Transverse colon (tissue), 4 donors: ENCODE measurements around the gene LDLRAD4. TPM values are rescaled to one million over a fixed set of nuclear protein-coding genes. Genes with fewer than 3 reads are reported as not detected.

Experiments
- DNase-seq: peaks from one replicate; pipeline ENCODE4 v3.0.0-alpha.2; 2019
- H3K27ac ChIP-seq, 4 donors: fragments of 200-600 bp; sonication (generic); 2 replicates each; pipeline ENCODE4 v1.5.1; 2016 to 2018; ENCODE audit warnings: inconsistent platforms in 4 of 4
- H3K27me3 ChIP-seq: fragments of 200-600 bp; sonication (generic); 2 replicates; pipeline ENCODE4 v1.5.1; 2017; ENCODE audit warnings: inconsistent platforms
- H3K36me3 ChIP-seq, 4 donors: fragments of 200-600 bp; sonication (generic); 2 replicates each; pipeline ENCODE4 v1.5.1; 2017 to 2019; ENCODE audit warnings: inconsistent platforms in 4 of 4
- H3K4me1 ChIP-seq, 4 donors: fragments of 200-600 bp; sonication (generic); 2 replicates each; pipeline ENCODE4 v1.5.1; 2017 to 2020; ENCODE audit warnings: inconsistent platforms in 4 of 4
- H3K4me3 ChIP-seq, 4 donors: fragments of 200-600 bp; sonication (generic); 1 replicate in 1 of 4; 2 replicates in 3 of 4; pipeline versions ENCODE4 v1.5.1 to v1.6.1; 2017 to 2019; ENCODE audit warnings: inconsistent platforms in 4 of 4
- H3K9me3 ChIP-seq, 2 donors: fragments of 200-600 bp; sonication (generic); 2 replicates each; pipeline ENCODE4 v1.5.1; 2017 to 2019; ENCODE audit warnings: inconsistent platforms in 2 of 2
- EP300 ChIP-seq: sonication (generic); formaldehyde crosslinking; IDR thresholded peaks from one replicate; pipeline ENCODE4 v1.6.1; 2017; ENCODE audit warnings: antibody characterized with exemption, low read depth
- POLR2A ChIP-seq: fragments of 450-650 bp; IDR thresholded peaks from one replicate; pipeline ENCODE4 v1.6.1; 2016; ENCODE audit warnings: antibody characterized with exemption, mild to moderate bottlenecking, moderate library complexity
- POLR2AphosphoS5 ChIP-seq, 3 donors: sonication (generic); formaldehyde crosslinking; IDR thresholded peaks; one replicate each; pipeline ENCODE4 v1.6.1; 2016; ENCODE audit warnings: antibody characterized with exemption in 3 of 3
- WGBS, 2 donors: methylation state at CpG; one replicate each; pipeline ENCODE4 v1.1.5; 2018; ENCODE audit warnings: low coverage in 1 of 2; 5-methylcytosine and 5-hydroxymethylcytosine counted together
- in situ Hi-C, 4 donors: fragments of 200-750 bp; cut with MboI; loops; one replicate each; pipeline versions ENCODE4 v1.15.0 to v1.15.1; 2017; ENCODE audit warnings: low sequenced_read_pairs in 3 of 4, low pct_ligation_motif_present in 1 of 4, low pct_unique_long_range_greater_than_20kb in 1 of 4
- intact Hi-C: fragments of 100-400 bp; cut with DNase I; formaldehyde crosslinking; loops from one replicate; pipeline ENCODE4 v1.15.1; 2023; ENCODE audit warnings: low total_unique reads
- total RNA-seq, 4 donors: library from RNA; depleted of rRNA; stranded (reverse); fragments of >200 nt; gene quantifications; one replicate each; pipeline ENCODE4 v1.1.0, GENCODE V29; 2016
- TF ChIP-seq, protein P1 (sequence below), 5 experiments: fragments of 200-600 bp in 3 of 5; fragments of 450-650 bp in 2 of 5; sonication (generic) in 3 of 5; IDR thresholded peaks; 1 replicate in 2 of 5; 2 replicates in 3 of 5; pipeline ENCODE4 v1.5.1; 2016 to 2017; ENCODE audit warnings: antibody characterized with exemption in 5 of 5, inconsistent platforms in 3 of 5, mild to moderate bottlenecking in 2 of 5, moderate library complexity in 1 of 5

The LDLRAD4 gene
- total RNA-seq, 4 donors from 2014 or later: 34.8 to 277 (median 60.6) TPM

DNA sequence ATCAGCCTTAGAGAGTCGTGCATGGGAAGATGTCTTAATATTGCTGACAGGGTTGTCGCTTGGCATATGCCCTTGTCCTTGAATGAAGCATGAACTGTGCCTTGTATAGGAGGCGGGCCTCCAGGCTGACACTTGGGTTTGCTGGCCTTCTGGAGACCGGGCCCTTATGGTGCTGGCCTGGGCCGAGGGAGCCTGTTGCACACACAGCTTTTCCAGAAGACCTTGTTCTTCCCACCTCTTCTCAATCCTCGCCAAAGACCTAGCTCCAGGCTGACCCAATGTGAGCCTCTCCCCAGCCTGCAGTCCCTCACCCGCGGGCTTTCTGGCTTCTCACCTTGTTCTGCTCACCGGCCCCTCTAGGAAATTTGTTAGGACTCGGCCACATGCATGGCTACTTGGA, 308.7 kb downstream of the LDLRAD4 start:
- TF ChIP-seq POLR2AphosphoS5 (IDR thresholded peaks at IDR 0.05): no peak
- TF ChIP-seq EP300: no peak
- DNase-seq: no peak
- Histone ChIP-seq H3K4me1 (no peaks in the 10 kb centered on the region), H3K9me3 (no peaks in the 10 kb centered on the region), H3K4me3 (no peak overlapping the region), H3K27me3 (no peaks in the 10 kb centered on the region), H3K36me3 (no peaks in the 10 kb centered on the region), H3K27ac (no peak overlapping the region)
- 97% methylated on average over 10 of the region's 10 CpGs; no CpG with 5 or more reads in 1 of the 2 donors for WGBS, 2 donors
- intact Hi-C loops (loop anchor here (10.0 kb wide), 1 partner anchor 142 kb away; no protein-coding TSS in a partner anchor), in situ Hi-C loops (loop anchor here in 3 of 4 donors (25.0 kb wide), 2 partner anchors 90 to 315 kb away; partner anchors contain the start of gene LDLRAD4 (in 3 of the 3))

DNA sequence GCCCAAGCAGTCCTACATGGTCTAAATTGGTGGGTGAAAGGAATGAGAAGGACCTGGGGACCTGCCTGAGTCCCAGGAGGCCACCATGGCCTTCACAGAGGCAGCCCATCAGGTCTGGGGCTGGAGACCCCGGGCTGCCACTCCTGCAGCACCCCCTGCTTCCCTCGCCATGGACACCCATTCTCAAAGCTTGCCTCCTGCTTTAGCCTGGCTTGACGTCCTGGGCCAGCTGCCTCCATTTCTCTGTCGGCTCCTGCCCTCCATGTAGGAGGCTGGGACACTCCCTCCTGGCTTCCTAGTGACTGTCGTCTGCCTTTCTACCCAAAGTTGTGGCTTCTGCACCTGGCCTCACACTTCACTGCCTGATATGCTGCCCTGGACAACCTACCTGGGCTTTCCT, 309.2 kb downstream of the LDLRAD4 start:
- Histone ChIP-seq H3K27ac (no peak overlapping the region), H3K36me3 (no peaks in the 10 kb centered on the region), H3K9me3 (no peaks in the 10 kb centered on the region), H3K4me3 (no peak overlapping the region), H3K4me1 (no peaks in the 10 kb centered on the region), H3K27me3 (no peaks in the 10 kb centered on the region)
- DNase-seq: no peak
- intact Hi-C loops: loop anchor here (10.0 kb wide), 1 partner anchor 143 kb away; no protein-coding TSS in a partner anchor
- in situ Hi-C loops: loop anchor here in 3 of 4 donors (25.0 kb wide), 2 partner anchors 90 to 315 kb away; partner anchors contain the start of gene LDLRAD4 (in 3 of the 3)
- 85% methylated on average over 5 of the region's 5 CpGs; no CpG with 5 or more reads in 1 of the 2 donors for WGBS, 2 donors
- TF ChIP-seq EP300: no peak
- TF ChIP-seq POLR2AphosphoS5 (IDR thresholded peaks at IDR 0.05): no peak
- TF ChIP-seq, protein P1, sequence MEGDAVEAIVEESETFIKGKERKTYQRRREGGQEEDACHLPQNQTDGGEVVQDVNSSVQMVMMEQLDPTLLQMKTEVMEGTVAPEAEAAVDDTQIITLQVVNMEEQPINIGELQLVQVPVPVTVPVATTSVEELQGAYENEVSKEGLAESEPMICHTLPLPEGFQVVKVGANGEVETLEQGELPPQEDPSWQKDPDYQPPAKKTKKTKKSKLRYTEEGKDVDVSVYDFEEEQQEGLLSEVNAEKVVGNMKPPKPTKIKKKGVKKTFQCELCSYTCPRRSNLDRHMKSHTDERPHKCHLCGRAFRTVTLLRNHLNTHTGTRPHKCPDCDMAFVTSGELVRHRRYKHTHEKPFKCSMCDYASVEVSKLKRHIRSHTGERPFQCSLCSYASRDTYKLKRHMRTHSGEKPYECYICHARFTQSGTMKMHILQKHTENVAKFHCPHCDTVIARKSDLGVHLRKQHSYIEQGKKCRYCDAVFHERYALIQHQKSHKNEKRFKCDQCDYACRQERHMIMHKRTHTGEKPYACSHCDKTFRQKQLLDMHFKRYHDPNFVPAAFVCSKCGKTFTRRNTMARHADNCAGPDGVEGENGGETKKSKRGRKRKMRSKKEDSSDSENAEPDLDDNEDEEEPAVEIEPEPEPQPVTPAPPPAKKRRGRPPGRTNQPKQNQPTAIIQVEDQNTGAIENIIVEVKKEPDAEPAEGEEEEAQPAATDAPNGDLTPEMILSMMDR (IDR thresholded peaks at IDR 0.05): no peak
- TF ChIP-seq POLR2A: no peak

DNA sequence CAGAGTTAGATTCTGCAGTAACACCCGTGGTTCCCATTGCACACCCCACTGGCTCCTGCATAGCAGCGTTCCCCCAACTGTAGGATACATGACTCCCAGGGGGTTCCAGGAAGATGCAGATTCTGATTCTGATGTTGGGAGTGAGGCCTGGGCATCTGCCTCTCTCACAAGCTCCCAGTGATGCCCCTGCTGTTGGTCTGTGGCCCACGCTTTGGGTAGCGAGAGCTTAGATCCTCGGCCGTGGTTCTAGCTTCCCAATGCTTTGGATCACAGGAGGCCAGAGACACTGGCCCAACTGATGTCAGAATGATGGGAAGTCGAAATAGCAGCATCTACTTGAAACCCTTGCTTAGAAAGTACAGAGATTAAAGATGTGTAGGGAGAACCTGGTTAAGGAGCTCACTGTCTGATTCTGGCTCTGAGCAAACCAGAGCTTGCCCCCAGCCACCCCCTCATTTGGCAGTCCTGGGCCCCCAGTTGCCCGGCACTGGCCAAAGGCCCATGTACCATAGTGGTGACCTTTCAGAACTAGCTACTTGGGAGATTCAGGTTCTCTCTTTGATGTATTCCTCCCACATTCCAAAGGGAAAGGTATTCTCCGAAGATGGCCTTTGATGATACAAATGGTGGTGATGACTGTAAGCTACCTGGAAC, 310.3 kb downstream of the LDLRAD4 start:
- TF ChIP-seq POLR2AphosphoS5 (IDR thresholded peaks at IDR 0.05): no peak
- TF ChIP-seq POLR2A: no peak
- TF ChIP-seq, protein P1 (IDR thresholded peaks at IDR 0.05): no peak
- no peak for TF ChIP-seq EP300

DNA sequence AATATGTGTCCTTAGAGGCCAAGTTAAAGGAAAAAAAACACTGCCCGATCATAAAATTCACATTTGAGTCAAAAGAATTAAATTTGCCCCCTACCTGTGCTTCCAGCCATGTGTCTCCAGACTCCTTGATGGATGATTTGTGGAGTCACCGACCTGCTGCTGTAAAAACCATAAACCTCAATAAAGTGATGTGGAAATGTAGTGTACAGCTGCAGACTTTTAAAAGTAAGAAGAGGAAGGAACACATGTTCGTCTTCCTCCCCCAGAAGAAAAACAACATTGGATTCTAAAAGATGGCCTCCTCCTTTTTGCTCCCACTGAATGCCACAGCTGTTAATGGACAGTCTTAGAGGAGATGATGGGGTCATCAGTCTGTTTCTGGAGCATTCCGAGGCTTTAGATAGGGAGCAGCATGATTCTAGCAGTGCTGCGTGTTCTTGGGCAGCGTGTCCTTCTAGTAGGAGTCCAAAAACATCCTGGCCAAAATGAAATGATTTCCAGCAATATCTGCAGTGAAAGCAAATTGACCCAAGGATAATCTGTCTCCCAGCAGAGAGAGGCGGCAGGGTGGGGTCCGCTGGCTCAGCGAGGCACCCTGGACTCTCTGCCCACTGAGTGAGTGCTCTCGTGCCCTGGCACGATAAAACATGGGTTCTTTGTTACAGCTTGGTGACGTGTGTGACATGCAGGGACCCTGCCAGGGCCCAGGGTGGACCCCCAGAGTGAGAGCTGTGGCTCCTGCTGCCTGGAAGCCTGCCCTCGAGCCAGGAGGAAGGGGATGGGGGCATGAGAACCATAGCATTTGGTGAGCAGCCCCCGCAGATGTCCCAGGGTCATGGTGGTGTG, 311.7 kb downstream of the LDLRAD4 start:
- DNase-seq: no peak
- in situ Hi-C loops (loop anchor here in 3 of 4 donors (25.0 kb wide), 2 partner anchors 93 to 318 kb away; partner anchors contain the start of gene LDLRAD4 (in 3 of the 3)), intact Hi-C loops (loop anchor here (2.0 to 5.0 kb wide), 2 partner anchors 97 to 313 kb away; no protein-coding TSS in a partner anchor)
- no peaks in the 10 kb centered on the region for H3K36me3 ChIP-seq
- no peaks in the 10 kb centered on the region for H3K27me3 ChIP-seq
- H3K4me3 ChIP-seq: no peak overlapping the region
- no peaks in the 10 kb centered on the region for H3K4me1 ChIP-seq
- H3K27ac ChIP-seq: no peak overlapping the region
- no peaks in the 10 kb centered on the region for H3K9me3 ChIP-seq
- WGBS, 2 donors: 63 to 83% methylated on average over 3 to 14 of the region's 14 CpGs
- TF ChIP-seq, protein P1 (IDR thresholded peaks at IDR 0.05): no peak
- no peak for TF ChIP-seq POLR2AphosphoS5 (IDR thresholded peaks at IDR 0.05)
- TF ChIP-seq POLR2A: no peak
- no peak for TF ChIP-seq EP300

More for the DNA sequence above, 310.3 kb downstream of the LDLRAD4 start:
- no peak overlapping the region for H3K27ac ChIP-seq
- H3K9me3 ChIP-seq: no peaks in the 10 kb centered on the region
- in situ Hi-C loops: loop anchor here in 3 of 4 donors (25.0 kb wide), 2 partner anchors 92 to 317 kb away; partner anchors contain the start of gene LDLRAD4 (in 3 of the 3)
- no peaks in the 10 kb centered on the region for H3K4me1 ChIP-seq
- 86 to 95% methylated on average over 2 to 9 of the region's 9 CpGs for WGBS, 2 donors
- no peaks in the 10 kb centered on the region for H3K36me3 ChIP-seq
- intact Hi-C loops: loop anchor here (10.0 kb wide), 1 partner anchor 144 kb away; no protein-coding TSS in a partner anchor
- H3K4me3 ChIP-seq: no peak overlapping the region
- H3K27me3 ChIP-seq: no peaks in the 10 kb centered on the region
- no peak for DNase-seq
